Gastrocnemius medialis (tissue), 4 donors: ENCODE data around the gene PEX7. TPM values are rescaled to one million over a fixed set of nuclear protein-coding genes. Genes with fewer than 3 reads are reported as not detected.

Experiments used
- ATAC-seq, 2 donors: fragments of 150-250 bp; one replicate each; pipeline ENCODE4 v1.9.1; 2016
- DNase-seq, 2 donors: peaks; one replicate each; pipeline ENCODE4 v3.0.0-alpha.2; 2019
- H3K27ac ChIP-seq, 4 donors: fragments of 200-600 bp; sonication (generic); 1 replicate in 1 of 4; 2 replicates in 3 of 4; pipeline ENCODE4 v1.5.1; 2016 to 2018; ENCODE audit warnings: mild to moderate bottlenecking in 2 of 4, moderate library complexity in 1 of 4
- H3K27me3 ChIP-seq, 3 donors: fragments of 200-600 bp; sonication (generic) in 2 of 3; 1 replicate in 1 of 3; 2 replicates in 2 of 3; pipeline versions ENCODE4 v1.5.1 to v1.6.0; 2016 to 2019; ENCODE audit warnings: mild to moderate bottlenecking in 1 of 3, moderate library complexity in 1 of 3
- H3K36me3 ChIP-seq, 2 donors: fragments of 200-600 bp; sonication (generic) in 1 of 2; one replicate each; pipeline ENCODE4 v1.5.1; 2017 to 2018
- H3K4me1 ChIP-seq, 2 donors: fragments of 200-600 bp; sonication (generic) in 1 of 2; one replicate each; pipeline ENCODE4 v1.5.1; 2016 to 2017; ENCODE audit warnings: mild to moderate bottlenecking in 2 of 2
- H3K4me3 ChIP-seq, 4 donors: fragments of 200-600 bp; sonication (generic) in 3 of 4; 1 replicate in 1 of 4; 2 replicates in 3 of 4; pipeline ENCODE4 v1.5.1; 2016 to 2019; ENCODE audit warnings: mild to moderate bottlenecking in 2 of 4
- H3K9me3 ChIP-seq, 3 donors: fragments of 200-600 bp; sonication (generic) in 2 of 3; 1 replicate in 1 of 3; 2 replicates in 2 of 3; pipeline ENCODE4 v1.5.1; 2016 to 2019
- CTCF ChIP-seq, 5 experiments: fragments of 450-650 bp in 3 of 5; fragments of 200-600 bp in 2 of 5; sonication (generic) in 2 of 5; IDR thresholded peaks in 4 of 5; conservative IDR thresholded peaks in 1 of 5; 1 replicate in 4 of 5; 2 replicates in 1 of 5; pipeline ENCODE4 v1.5.1; 2016 to 2019; ENCODE audit warnings: antibody characterized with exemption in 5 of 5, mild to moderate bottlenecking in 3 of 5, moderate library complexity in 3 of 5
- POLR2A ChIP-seq, 2 donors: fragments of 450-650 bp; IDR thresholded peaks; one replicate each; pipeline ENCODE4 v1.6.1; 2017; ENCODE audit warnings: antibody characterized with exemption in 2 of 2, mild to moderate bottlenecking in 2 of 2, moderate library complexity in 2 of 2
- in situ Hi-C, 4 donors: fragments of 200-750 bp; cut with MboI; loops; one replicate each; pipeline versions ENCODE4 v1.15.0 to v1.8.0; 2017; ENCODE audit warnings: low sequenced_read_pairs in 4 of 4
- intact Hi-C: fragments of 100-400 bp; cut with DNase I; formaldehyde crosslinking; loops from one replicate; pipeline ENCODE4 v1.15.1; 2023; ENCODE audit warnings: low total_unique reads
- total RNA-seq, 4 donors: library from RNA; depleted of rRNA; stranded (reverse); fragments of >200 nt; gene quantifications; one replicate each; pipeline versions ENCODE4 v1.1.0 to v1.2.3, GENCODE V29; 2016

PEX7 gene
- total RNA-seq, 4 donors from 2014 or later = 0.32 to 10.6 (median 6.0) TPM

DNA sequence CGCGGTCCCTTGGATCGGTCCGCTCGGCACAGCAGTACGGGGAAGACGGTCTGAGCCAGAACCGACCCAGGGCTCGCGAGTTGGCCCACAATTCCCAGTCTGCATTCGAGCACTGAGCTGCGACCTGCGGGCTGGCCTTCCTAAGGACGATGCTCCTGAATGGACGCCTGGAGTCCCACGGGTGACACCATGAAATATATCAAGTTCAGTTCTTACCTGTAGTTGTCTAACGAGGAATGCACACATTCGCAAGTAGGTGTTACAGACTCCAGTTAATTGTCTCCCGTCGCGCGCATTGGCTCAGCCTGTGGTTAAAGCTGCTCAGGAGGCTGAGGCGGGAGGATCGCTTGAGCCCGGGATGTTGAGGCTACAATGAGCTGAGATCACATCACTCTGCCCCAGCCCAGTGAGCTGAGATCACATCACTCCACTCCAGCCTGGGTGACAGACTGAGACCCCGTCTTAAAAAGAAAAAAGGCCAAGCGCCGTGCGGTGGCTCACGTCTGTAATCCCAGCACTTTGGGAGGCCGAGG is 802 bp downstream of the PEX7 start:
- peak overlapping the region; percentile 76 to 92 (median 91) for H3K27ac ChIP-seq
- H3K4me1 ChIP-seq = peaks cover 20 to 27% of the 10 kb centered on the region in 2 donors
- no peak for TF ChIP-seq POLR2A (IDR thresholded peaks at IDR 0.05)
- TF ChIP-seq CTCF (IDR thresholded peaks at IDR 0.05 in 4 of 5, conservative IDR thresholded peaks at IDR 0.05 in 1 of 5) = no peak
- H3K9me3 ChIP-seq = no peaks in the 10 kb centered on the region
- H3K27me3 ChIP-seq = no peaks in the 10 kb centered on the region
- intact Hi-C loops (loop anchor here (2.0 to 10.0 kb wide), 3 partner anchors 30 to 536 kb away; partner anchors contain the start of genes BCLAF1, IFNGR1 and MAP3K5), in situ Hi-C loops (no loop called here)
- peaks cover 0 to 3% of the 10 kb centered on the region in 2 donors for H3K36me3 ChIP-seq
- H3K4me3 ChIP-seq = peak overlapping the region; percentile 67 to 77 (median 72)
- ATAC-seq = no peak
- no peak for DNase-seq

- in situ Hi-C loops (no loop called here), intact Hi-C loops (loop anchor here (10.0 kb wide), 1 partner anchor 389 kb away; the partner anchor contains the start of gene IFNGR1)
- no peaks in the 10 kb centered on the region for H3K27me3 ChIP-seq
- DNase-seq = no peak
- H3K4me3 ChIP-seq = no peak overlapping the region
- peaks cover 8 to 14% of the 10 kb centered on the region in 2 donors for H3K4me1 ChIP-seq
- peaks cover 0 to 5% of the 10 kb centered on the region in 2 donors for H3K36me3 ChIP-seq
- no peaks in the 10 kb centered on the region for H3K9me3 ChIP-seq
- no peak overlapping the region for H3K27ac ChIP-seq
- TF ChIP-seq POLR2A (IDR thresholded peaks at IDR 0.05) (no peak), CTCF (IDR thresholded peaks at IDR 0.05 in 4 of 5, conservative IDR thresholded peaks at IDR 0.05 in 1 of 5) (no peak)
- ATAC-seq = no peak
Observed at GRCh38 chr6:136826216-136826615, 3.8 kb downstream of the PEX7 start.

GRCh38 chr6:136831873-136832562 is 9.6 kb downstream of the PEX7 start:
- Histone ChIP-seq H3K27ac (no peak overlapping the region), H3K4me3 (no peak overlapping the region), H3K36me3 (peaks cover 2 to 18% of the 10 kb centered on the region in 2 donors), H3K9me3 (no peaks in the 10 kb centered on the region), H3K27me3 (no peaks in the 10 kb centered on the region), H3K4me1 (no peaks in the 10 kb centered on the region)
- in situ Hi-C loops (no loop called here), intact Hi-C loops (no loop called here)
- DNase-seq = no peak
- no peak for ATAC-seq
- TF ChIP-seq CTCF (IDR thresholded peaks at IDR 0.05 in 4 of 5, conservative IDR thresholded peaks at IDR 0.05 in 1 of 5) (no peak), POLR2A (IDR thresholded peaks at IDR 0.05) (no peak)

DNA sequence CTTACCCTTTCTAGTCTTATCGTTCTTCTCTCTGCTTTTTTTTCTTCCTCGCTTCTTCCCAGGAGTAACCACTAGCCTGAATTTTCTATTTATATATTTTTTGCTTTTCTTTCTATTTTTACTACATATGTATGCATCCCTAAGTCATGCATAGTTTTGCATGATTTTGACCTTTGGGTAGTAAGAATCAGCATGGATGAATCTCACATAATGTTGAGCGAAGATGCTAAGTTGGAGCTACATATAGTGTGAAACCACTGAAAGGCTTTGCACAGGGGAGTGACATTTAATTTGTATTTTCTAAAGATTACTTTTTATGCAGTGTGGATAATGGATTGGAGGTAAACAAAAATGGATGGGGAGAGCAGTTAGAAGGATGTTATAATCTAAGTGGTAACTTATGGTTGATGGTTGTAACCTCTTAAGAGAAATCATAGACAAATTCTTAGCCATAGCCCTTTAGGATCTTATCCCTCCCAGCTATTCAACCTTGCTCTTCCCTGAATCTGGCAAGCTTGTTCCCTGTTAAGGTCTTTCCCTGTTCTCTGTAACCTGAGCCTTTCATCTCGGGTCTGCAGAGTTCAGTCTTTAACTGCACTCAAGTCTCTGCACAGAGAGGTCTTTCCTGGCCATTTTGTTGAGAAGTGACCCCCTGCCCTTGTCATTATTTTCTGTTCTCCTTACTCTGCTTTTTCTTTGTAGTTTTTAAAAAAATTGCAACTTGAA is 18.0 kb downstream of the PEX7 start:
- Histone ChIP-seq H3K4me3 (no peak overlapping the region), H3K27me3 (no peaks in the 10 kb centered on the region), H3K36me3 (no peaks in the 10 kb centered on the region), H3K4me1 (peaks cover 0 to 4% of the 10 kb centered on the region in 2 donors), H3K9me3 (no peaks in the 10 kb centered on the region), H3K27ac (no peak overlapping the region)
- intact Hi-C loops = no loop called here
- no peak for TF ChIP-seq POLR2A (IDR thresholded peaks at IDR 0.05)
- TF ChIP-seq CTCF (IDR thresholded peaks at IDR 0.05 in 4 of 5, conservative IDR thresholded peaks at IDR 0.05 in 1 of 5) = no peak
- DNase-seq (no peak), ATAC-seq (no peak)
- in situ Hi-C loops = no loop called here
